Peyer's patch (tissue), 4 donors: ENCODE data around the gene GAK.

Experiments used
- CTCF ChIP-seq, 6 experiments: fragments of 450-650 bp in 4 of 6; fragments of 200-600 bp in 2 of 6; sonication (generic) in 1 of 6; IDR thresholded peaks; one replicate each; pipeline ENCODE4 v1.5.1; 2017 to 2019; ENCODE audit warnings: antibody characterized with exemption in 6 of 6, mild to moderate bottlenecking in 3 of 6, moderate library complexity in 1 of 6
- POLR2A ChIP-seq, 2 donors: fragments of 450-650 bp; IDR thresholded peaks; one replicate each; pipeline ENCODE4 v1.5.1; 2017; ENCODE audit warnings: antibody characterized with exemption in 2 of 2, mild to moderate bottlenecking in 2 of 2, moderate library complexity in 2 of 2

DNA sequence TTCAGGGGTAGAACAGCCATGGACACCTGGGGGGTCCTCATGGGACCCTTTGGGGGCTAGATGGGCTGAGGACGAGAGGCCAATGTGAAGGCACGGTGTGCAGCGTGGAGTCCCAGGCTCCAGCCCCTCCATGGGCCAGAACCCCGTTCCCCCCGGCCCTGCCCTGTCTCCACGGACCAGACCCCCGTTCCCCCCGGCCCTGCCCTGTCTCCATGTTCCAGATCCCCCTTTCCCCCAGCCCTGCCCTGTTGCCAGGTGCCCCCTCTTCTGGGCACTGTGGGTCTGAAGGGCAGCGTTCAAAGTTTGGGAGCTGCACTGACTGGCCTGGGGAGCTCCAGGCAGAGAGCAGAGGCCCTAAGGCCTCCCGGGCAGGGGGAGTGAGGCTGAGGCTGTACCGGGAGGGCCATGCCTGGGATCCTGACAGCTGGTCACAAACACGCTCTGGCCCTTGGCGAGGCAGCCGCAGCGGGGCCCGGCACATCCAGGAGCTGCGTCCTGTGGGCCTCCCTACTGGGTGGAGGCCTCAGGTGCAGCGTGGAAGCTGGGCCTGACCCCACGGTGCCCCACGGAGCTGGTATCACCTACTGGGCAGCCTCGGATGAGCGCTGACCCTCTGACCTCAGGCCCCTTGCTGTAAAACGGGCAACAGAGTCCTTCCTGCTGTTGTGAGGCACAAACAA is 32.4 kb upstream of the GAK start:
- TF ChIP-seq CTCF (IDR thresholded peaks at IDR 0.05), result no peak
- no peak for TF ChIP-seq POLR2A (IDR thresholded peaks at IDR 0.05)
